GM12892 (cell line): ENCODE results near the gene WWC1.

ENCODE experiments used
- POLR2A ChIP-seq: IDR thresholded peaks from 2 replicates; pipeline ENCODE4 v1.6.1; 2011; ENCODE audit warnings: low read depth, low read length, control low read depth
- POLR2AphosphoS5 ChIP-seq: IDR thresholded peaks from 2 replicates; pipeline ENCODE4 v1.6.1; 2011; ENCODE audit warnings: low read depth, low read length, control low read depth
- TAF1 ChIP-seq: IDR thresholded peaks from 2 replicates; pipeline ENCODE4 v1.6.1; 2011; ENCODE audit warnings: low read depth, mild to moderate bottlenecking, control low read depth, low read length, borderline replicate concordance

DNA sequence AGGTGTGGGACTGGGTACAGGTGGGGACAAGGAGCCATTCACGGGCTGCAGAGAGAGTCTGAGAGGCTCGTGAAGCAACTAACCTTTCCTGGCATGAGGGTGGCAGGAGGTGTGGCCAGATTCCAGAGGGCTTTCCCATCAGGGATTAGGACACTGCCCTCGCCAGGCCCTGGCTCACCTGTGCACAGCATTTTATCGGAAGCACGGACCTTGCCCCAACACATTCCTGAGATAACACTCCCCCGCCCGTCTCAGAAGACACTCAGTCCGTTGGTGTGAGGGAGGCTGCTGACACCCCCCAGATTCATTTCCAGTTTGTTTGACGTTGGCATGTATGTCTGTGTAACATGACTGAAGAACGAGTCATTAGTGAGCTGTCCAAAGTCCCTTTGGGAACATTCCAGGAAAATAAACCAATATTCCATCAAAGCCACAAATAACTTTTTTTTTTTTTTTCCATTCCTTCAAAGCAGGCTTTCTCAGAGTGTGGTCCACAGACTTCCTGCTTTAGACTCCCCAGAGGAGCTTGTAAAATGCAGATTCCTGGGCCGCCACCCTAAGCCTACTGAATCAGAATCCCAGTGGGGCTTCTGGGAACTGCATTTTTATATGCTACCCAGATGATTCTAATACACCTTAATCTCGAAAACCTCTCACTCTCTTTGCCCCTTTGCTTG, 23.4 kb downstream of the WWC1 start:
- no peak for TF ChIP-seq POLR2AphosphoS5
- TF ChIP-seq POLR2A: no peak
- no peak for TF ChIP-seq TAF1
